ENCODE results near the gene LMLN.

GRCh38 chr3:197994736-197995135 is 34.7 kb downstream of the LMLN start:
- no peak for TF ChIP-seq POLR2A (IDR thresholded peaks at IDR 0.05)
- TF ChIP-seq POLR2AphosphoS5 (IDR thresholded peaks at IDR 0.05), result no peak
- TF ChIP-seq CTCF (IDR thresholded peaks at IDR 0.05), result no peak
- no peak for TF ChIP-seq EP300 (IDR thresholded peaks at IDR 0.05)

Data from gastroesophageal sphincter (tissue), 3 donors.